ENCODE results near the gene SAC3D1.

SAC3D1 gene

DNA sequence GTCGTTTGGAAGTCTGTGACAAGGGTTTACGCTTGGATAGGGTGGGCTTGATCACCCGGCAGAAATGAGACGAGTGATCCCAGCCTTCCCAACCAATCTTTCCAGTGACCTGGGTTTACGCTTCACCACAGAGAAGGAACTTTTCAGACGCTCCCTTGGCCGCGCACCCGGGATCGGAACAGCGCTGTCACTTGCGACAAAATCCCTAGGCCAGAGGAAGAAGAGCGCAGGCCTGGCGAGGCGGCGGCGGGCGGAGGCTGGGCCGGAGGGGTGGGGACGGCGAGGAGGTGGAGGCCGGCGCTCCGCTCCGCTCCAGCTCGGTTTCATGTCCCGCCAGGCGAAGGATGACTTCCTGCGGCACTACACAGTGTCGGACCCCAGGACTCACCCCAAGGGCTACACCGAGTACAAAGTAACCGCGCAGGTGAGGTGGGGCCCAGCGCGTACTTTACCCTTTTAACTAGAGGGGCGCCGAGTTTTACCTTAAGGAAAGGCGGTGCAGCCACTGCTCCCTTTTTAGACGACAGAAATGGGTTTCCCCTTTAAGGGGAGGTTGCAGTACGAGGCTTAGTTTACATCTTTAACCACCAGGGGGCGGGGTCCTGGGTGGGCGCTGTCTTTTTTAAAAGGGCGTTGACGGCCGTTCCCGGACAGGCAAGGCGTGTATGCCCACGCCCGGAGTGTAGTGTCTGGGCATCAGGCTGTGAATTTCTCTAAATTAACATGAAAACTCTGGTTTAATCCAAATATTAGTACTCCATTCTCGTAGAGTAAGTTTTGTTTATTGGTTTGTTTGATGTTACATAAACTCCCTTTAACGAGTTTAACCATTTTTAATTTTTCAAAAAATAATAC lies 13.6 kb upstream of the SAC3D1 start, which contains the start of gene SNX15:
SNX15 (plus strand) TSS at position 227 of the 855 bp plus-strand sequence; CDS start at position 326, 99 bp downstream.
- peak; percentile 90 for DNase-seq

DNA sequence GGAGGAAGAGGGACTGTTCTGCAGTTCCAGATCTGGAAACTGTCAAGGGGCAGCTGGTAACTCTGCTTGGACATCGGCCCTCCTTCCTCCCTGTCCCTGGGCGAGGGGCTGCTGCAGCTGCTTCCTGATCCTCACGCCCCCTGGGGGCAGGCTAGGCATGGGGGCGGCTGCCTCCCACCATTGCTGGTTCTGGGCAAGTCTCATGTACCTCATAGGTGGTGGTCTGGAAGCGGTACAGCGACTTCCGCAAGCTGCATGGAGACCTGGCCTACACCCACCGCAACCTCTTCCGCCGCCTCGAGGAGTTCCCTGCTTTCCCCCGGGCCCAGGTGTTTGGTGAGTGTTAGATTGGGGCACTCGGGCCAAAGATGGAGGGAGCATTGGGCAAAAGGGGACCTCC lies 8.8 kb upstream of the SAC3D1 start:
- no peak for DNase-seq

DNA sequence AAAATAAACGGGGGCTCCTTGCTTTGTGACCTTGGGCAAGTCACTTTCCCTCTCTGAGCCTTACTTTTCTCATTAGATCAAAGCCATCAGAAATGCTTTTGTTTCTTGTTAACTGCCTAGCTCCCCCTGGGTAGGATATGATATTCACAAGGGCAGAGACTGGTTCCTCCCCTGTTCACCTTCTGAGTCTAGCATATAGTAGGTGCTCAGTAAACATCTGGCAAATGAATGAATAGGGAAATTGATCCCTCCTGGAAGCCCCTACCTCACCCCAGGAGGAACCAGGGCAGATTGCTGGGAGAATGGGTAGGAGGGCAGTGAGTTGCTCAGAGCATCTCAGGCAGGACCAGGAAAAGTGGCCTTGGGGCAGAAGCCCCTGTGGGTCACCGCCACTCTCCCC lies 6.6 kb upstream of the SAC3D1 start:
- DNase-seq: no peak

DNA sequence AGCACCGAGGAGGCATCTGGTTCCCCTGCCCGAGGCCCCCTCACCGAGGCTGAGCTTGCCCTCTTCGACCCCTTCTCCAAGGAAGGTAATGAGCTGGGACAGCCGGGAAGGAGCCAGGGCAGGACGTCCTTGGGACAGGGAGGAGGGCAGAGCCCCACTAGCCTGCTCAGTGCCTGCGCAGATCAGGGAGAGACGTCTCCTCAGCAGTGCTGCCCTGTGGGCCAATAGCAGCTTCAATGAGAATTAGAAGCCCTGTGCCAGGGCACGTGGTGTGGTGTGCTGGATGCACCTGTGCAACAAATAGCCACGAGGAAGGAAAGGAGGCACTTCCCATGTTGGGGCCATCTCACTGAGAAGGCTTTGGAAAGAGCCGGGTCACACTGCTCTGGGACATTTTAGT lies 5.4 kb upstream of the SAC3D1 start:
- no peak for DNase-seq

DNA sequence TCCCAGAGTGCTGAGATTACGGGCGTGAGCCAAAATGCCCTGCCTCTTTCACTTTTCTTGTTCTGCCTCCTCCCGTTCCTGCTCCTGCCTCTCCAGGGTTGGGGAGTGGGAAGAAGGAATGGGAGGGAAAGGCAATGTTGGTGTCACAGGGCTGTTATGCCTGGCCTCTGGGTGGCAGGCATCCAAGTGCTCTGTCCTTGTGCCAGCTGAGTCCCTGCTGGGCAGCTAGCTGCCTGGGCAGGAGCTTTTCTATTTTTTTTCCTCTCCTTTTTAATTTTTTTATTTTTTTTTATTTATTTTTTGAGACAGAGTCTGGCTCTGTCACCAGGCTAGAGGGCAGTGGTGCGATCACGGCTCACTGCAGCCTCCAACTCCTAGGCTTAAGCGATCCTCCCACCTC lies 4.1 kb upstream of the SAC3D1 start:
- DNase-seq: no peak

DNA sequence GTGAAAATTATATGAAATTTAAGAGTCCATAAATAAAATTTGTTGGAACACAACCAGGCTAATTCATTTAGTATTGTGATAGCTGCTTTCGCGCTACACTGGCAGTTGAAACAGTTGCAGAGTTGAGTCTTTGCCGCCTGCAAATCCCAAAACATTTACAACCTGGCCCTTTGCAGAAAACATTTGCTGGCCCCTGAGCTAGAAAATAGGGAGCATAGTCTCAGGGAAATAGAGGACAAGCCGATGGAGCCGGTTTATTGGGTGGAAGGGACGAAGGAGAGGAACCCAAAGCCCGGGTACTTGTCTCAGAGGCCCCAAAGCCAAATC lies 527 bp upstream of the SAC3D1 start:
- DNase-seq: no peak

DNA sequence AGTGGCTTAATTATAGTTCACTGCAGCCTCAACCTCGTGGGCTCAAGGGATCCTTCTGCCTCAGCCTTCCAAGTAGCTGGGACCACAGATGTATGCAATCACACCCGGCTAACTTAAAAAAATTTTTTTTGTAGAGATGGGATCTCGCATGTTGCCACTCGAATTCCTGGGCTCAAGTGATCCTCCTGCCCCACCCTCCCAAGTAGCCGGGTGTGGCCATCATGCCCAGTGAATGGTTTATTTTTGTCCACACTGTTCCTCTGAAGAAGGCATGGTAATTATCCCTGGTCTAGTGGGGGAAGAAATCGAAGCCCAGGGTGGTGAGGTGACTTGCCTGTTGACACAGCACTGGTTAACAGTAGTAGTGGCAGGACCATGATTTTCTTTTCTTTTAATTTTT lies 1.9 kb downstream of the SAC3D1 start:
- no peak for DNase-seq

DNA sequence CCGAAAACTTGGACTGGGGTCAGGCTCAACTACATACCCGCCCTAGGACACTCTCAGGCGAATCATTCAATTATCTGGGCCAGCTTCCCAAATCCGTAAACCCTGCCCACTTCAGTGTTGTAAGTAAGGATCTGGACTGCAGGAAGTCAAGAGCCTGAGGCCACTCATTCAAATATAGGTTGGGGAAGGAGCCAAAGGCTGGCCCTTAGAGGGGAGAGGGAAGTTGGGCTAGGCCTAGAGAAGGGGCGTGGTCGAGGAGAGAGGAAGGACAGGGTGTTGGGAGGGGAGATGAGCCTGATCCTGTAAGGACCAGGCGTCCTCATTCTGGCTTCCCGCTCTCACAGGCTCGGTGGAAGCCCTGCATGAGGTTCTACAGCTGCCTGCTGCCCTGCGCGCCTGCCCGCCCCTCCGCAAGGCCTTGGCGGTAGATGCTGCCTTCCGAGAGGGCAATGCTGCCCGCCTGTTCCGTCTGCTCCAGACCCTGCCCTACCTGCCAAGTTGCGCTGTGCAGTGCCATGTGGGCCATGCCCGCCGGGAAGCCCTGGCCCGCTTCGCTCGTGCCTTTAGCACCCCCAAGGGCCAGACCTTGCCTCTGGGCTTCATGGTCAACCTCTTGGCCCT lies 3.0 kb downstream of the SAC3D1 start:
- DNase-seq: no peak

DNA sequence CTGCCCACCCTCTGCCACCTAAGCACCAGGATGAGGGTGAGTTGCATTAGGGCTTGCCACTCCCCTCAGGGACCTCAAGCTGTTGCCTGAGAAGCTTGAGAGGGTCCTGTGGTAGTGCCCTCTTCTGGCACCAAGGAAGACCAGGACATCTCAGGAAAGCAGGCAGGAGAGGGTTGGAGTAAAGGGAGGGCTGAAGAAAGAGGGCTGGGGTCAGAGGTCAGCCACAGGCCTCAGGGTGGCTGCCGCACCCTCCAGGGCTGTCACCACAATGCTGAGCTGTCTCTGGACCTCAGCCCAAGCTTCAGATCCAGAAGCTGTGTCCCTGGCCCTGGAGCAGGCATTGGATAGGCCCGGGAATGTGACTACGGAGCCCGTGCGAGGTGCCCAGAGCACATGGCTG lies 4.1 kb downstream of the SAC3D1 start:
- no peak for DNase-seq

DNA sequence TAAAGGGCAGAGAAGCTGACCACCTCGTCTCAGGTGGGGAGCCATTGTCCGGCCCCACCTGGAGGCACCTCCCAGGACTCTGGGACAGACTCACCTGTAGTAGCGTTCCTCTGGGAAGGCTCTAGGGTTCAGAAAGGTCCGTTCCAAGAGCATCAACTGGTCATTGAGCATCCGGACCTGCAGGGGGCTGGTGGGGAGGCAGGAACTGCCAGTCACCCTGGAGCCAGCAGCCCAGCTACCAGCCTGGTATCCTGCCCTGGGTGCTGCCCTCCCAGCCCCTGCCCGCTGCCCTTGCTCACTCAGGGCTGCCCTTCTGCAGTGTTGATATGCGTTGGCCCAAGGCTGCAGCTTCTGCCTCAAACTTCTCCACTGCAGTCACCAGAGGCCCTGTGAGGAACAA lies 4.7 kb downstream of the SAC3D1 start:
- DNase-seq: no peak

DNA sequence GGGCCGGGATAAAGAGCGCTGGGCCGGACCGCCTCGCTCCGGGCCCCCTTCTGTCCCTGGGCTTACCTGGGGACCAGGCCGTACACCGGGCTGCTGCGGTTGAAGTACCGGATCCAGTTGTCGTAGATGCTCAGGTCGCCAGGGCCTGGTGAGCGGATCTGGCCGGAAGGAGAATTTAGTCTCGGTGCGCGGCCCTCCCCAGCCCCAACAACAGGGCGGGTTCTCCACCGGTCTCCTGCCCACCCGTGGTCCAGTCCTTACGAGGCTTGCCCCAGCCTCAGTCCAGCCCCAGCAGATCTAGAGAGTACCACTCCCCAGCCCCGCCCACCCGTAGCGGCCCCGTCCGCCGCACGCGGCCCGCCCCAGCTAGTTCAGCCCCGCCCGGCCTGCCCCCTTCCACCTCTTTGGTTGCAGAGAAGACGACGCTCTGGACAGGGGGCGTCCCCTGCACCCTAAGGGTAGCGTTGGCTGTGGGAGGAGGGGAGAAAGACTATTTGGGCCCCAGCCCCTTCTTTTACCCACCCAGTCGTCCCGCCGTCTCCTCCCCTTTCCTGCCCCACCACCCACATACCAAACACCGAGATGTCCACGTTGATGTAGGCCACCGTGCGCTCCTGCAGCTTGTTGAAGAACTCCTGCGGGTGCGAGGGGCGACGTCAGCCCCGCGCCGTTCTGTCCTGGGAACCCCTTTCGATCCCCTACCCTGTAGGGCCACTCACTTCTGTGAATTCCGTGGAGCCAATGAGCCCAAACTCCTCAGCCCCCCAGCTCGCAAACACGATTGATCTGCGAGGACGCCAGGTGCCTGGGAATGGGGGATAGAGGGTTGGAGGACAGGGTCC lies 6.8 kb downstream of the SAC3D1 start:
- no peak for DNase-seq

DNA sequence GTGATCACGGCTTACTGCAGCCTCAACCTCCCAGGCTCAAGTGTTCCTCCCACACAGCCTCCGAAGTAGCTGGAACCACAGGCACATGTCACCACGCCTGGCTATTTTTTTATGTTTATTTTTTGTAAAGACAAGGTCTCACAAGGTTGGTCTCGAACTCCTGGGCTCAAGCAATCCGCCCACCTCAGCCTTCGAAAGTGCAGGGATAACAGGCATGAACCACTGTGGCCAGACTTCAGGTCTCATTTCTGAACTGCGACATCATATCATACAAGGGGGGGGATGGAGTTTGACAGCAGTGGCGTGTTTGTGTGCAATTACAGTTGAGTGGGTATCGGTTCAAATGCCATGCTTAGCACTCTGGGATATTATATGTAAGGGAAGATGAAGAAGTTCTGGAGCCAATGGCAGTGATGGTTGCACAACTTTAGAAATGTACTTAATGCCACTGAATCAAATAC lies 10.4 kb downstream of the SAC3D1 start:
- no peak for DNase-seq

DNA sequence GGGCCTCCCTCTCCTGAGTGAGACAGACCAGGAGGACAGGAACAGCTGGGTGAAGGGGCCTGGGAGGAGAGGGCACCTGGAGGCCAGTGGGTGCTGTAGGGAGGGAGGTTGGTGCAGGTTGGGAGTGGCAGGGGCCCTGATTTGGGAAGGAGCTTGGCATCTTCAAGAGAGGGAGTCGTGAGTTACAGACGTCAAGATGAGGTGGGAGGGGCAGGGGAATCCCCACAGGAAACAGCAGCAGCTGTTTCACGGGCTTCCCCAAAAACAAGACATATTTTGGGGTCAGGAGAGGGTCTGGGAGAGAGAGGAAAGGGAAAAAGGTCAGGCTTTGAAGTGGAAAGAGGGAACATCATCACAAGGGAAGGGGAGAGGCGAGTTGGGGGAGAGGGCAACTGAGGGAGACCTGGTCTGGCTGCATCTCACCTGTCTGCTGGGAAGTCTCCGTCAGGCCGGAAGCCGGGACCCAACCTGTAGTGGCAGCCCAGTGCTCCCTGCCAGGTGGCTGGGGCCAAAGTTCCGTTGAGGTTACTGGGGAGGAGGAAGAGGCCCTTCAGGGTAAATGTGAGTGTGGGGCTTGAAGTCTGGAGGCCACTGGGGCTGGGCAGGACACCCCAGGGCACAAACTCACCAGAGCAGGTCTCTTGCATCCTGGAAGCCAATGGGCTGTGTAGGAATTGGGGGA lies 13.0 kb downstream of the SAC3D1 start:
- no peak for DNase-seq

DNA sequence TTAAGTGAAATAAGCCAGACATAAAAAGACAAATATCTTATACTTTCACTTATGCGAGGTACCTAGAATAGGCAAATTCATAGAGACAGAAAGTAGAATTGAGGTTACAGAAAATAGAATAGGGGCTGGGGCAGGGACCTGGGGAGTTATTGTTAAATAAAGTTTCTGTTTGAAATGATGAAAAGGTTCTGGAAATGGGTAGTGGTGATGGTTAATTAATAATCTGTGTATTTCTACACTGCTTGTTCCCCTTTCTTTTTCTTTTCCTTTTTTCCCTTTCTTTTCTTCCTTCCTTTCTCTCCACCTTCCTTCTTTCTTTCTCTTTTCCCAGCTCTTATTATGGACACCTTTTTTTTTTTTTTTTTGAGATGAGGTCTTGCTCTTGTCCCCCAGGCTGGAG lies 14.5 kb downstream of the SAC3D1 start:
- no peak for DNase-seq

DNA sequence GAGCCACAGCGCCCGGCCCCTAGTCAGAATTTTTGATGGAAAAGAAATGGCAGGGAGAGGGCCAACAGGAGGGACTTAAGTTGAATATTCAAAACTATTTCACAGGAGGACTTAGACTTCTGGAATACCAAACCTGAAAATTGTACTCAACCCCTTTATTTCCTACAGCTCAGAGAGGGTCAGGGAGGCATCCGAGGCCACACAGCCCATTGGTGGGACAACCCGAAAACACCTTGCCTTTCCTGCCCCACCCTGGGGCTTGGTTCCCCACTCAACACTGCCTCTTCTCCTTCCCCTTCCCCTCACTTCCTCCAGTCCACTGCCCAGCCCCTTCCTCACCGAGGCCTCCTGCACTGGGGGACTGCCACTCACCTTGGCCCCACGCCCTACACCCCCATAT lies 16.0 kb downstream of the SAC3D1 start:
- no peak for DNase-seq

DNA sequence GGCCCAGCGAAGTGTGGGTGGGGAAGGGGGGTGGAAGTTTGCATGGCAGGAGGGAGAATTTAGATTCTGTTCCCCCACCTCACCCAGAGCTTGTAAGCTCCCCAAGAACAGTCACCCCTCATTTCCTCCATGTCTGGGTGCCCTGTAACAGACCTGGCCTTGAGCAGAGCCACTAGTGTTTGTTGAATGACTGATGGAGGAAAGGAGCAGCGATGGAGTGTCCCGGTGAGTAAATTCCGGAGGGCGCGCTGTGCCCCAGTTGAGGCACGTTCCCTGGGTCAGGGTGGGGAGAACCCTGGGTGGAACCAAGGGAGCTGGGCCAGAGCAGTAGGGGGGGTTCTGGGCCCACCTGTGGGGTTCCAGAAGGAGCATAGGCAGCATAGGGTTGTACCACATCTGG lies 16.5 kb downstream of the SAC3D1 start:
- no peak for DNase-seq

DNA sequence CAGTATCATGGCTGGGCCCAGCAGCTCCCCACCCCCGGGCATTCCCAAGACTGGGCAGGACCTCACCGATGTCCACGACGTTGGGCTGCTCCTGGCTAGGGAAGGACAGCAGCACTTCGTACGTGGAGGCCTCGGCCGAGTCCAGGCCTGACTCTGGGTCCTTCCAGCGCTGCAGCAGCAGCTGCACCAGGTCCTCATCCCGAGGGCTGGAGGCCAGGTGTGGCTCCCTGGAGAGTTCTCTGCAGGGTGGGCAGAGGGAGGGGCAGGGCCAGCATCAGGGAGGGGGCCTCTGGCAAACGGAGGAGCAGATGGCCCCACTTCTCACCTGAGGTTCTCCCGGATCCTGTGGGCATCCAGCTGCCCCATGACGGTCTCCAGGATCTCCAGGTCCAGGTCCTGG lies 17.0 kb downstream of the SAC3D1 start:
- DNase-seq: no peak

DNA sequence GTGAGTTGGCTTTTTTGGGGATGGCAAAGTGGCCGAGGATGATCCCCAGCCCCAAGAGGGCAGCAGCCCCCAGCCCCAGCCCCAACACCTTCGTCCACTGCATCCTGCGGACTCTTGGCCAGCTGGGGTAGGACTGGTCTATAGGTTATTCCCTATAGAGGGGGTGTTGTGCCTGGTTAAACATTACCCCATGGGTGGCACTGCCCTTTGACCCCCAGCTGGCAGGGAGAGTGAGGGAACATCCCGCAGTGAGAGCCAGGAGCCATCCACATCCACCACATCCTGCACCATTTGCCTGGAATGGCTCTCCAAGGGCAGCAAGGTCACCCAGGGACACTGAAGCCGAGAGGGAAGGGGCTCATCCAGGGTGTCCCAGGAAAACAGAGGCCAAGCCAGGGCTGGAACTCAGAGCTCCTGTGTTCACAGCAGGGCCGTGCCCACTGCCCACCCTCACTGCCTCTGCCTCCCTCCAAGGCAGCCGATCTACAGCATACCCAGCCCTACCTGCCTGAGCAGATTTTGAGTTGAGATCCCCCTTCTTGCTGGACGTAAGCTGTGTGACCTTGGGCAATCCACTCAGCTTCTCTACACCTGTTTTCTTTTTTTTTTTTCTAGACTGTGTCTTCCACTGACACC lies 17.5 kb downstream of the SAC3D1 start, which contains the start of gene NAALADL1:
NAALADL1 (minus strand) TSS at position 135 of the 636 bp plus-strand sequence; CDS start at position 103, 32 bp downstream.
- DNase-seq: no peak

DNA sequence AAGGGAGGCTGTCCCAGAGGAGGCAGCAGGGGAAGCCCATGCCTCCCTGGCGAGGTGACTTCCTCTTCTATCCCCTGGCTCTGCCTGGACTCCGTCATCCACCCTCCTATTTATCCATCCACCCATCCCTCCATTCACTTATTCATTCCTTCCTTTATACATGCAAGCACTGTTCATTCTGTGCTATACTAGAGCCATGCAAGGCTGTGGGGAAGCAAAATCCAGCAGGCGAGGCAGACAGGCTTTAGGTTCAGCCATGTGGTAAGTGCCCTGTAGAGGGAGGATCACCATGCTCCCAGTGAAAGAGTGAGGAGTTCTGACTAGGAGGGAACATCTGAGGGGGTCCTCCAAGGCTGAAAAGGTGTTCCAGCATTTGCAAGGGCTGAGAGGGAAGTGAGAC lies 18.5 kb downstream of the SAC3D1 start:
- DNase-seq: no peak

DNA sequence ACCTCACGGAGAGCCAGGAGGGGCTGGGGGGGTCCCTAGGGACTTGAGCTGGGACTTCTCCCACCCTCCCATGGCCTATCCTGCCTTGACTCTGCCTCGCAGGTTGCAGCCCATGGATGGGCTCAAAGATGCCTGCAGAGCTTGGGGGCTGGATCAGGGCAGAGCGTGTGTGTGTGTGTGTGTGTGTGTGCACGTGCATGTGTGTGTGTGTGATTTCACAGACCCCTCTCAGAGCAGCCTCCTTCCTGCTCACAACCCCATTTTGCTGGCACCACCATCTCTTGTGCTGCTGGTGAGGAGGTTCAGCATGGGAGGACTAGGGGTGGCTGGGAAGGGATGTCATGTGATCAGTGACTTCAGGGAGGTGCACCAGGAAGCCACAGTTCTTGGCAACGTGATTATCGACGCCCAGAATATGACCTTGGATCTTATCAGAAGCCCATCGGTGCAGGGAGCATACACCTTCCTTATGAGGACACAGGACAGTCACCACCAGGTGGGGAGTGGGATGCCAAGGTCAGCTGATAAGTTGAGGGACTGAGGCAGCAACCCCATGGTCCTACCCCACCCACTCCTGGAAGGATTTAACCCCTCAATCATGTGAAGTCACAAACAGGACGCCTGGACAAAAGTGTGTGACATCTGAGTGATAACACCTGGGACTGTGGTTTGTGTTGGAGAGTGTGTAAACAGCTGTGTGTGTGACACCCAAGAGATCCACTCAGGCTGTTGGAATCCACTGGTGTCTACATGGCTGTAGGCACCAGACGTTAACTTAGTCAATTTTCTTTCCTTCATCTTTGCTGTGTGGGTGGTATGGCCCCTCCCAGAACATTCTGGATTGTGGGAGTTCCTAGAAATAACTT lies 19.2 kb downstream of the SAC3D1 start:
- DNase-seq: no peak

DNA sequence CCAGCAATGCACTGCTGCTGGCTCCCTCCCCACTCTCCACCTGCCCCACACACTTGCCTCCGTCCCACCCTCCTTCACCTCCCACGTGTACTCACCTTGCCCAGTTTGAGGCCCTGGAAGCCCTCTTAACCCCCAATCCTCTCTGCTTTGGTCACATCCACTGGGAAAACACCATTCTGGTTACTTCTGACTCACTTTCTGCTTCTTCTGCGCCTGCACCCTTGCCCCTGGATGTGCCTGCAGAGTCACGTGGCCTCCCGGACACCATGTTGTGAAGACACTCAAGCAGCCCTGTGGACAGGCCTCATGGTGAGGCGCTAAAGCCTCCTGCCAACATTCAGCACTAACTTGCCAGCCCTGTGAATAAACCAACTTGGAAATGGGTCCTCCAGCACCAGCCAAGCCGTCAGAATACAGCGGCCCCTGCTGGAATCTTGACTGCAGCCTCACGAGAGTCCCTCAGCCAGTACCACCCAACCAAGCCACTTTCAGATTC lies 20.0 kb downstream of the SAC3D1 start:
- no peak for DNase-seq

All from GDM1 (cell line).